ENCODE results near the gene LIAS.

The LIAS gene

GRCh38 chr4:39497909-39498726 lies 39.3 kb downstream of the LIAS start:
- TF ChIP-seq CTCF (IDR thresholded peaks at IDR 0.05), result no peak

- no peak for TF ChIP-seq CTCF (IDR thresholded peaks at IDR 0.05)
These were observed 39.8 kb downstream of the LIAS start for GRCh38 chr4:39498727-39499020.

GRCh38 chr4:39502019-39502663 lies 43.3 kb downstream of the LIAS start:
- TF ChIP-seq CTCF (IDR thresholded peaks at IDR 0.05), result no peak

GRCh38 chr4:39504538-39504937 lies 45.7 kb downstream of the LIAS start:
- no peak for TF ChIP-seq CTCF (IDR thresholded peaks at IDR 0.05)

GRCh38 chr4:39505581-39505980 lies 46.7 kb downstream of the LIAS start:
- no peak for TF ChIP-seq CTCF (IDR thresholded peaks at IDR 0.05)

- no peak for TF ChIP-seq CTCF (IDR thresholded peaks at IDR 0.05)
These were observed 51.6 kb downstream of the LIAS start for GRCh38 chr4:39510348-39510929.

GRCh38 chr4:39514888-39515401 lies 56.1 kb downstream of the LIAS start:
- no peak for TF ChIP-seq CTCF (IDR thresholded peaks at IDR 0.05)

All from LNCAP (cell line).